ENCODE data around the gene CDR2L.

CDR2L gene

DNA sequence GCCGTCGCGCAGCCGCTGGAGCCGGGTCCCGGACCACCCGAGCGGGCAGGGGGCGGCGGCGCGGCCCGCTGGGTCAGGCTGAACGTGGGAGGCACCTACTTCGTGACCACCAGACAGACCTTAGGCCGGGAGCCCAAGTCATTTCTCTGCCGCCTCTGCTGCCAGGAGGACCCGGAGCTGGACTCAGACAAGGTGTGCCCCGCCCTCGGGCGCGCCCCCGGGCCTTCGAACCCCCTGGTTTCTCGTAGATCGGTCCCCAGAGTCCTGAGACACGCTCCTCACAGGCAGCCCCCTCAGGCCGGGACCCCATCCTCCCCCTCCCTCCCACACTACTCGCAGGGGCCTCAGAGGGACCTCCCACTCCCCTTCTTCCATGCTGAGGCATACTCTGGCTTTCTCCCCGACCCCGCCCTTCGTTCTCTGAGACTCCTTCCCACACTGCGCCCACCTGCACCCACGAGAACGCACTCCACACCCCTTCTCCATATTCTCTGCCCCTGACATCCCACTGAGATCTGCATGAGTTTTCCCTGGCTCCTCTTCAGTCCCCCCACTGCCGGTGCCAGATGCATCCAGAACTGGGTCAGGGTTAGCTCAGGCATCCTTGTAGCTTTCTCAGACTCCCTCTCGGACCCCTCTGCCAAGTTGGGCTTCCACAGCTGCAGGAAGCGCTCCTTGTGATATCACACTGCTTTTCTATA, 60.1 kb downstream of the CDR2L start:
- Histone ChIP-seq H3K4me3 (ENCODE audit: low read length) (peak overlapping the region; percentile 97), H3K36me3 (ENCODE audit: control insufficient read depth, insufficient read depth, low read length) (no peaks in the 10 kb centered on the region), H3K27ac (ENCODE audit: low read depth, low read length) (peak overlapping the region; percentile 71), H3K9ac (ENCODE audit: low read length) (peak overlapping the region; percentile 70), H3K4me1 (ENCODE audit: control insufficient read depth, insufficient read depth, low read length) (peaks cover 9% of the 10 kb centered on the region), H3K27me3 (ENCODE audit: control insufficient read depth, insufficient read depth, low read length) (no peaks in the 10 kb centered on the region)

DNA sequence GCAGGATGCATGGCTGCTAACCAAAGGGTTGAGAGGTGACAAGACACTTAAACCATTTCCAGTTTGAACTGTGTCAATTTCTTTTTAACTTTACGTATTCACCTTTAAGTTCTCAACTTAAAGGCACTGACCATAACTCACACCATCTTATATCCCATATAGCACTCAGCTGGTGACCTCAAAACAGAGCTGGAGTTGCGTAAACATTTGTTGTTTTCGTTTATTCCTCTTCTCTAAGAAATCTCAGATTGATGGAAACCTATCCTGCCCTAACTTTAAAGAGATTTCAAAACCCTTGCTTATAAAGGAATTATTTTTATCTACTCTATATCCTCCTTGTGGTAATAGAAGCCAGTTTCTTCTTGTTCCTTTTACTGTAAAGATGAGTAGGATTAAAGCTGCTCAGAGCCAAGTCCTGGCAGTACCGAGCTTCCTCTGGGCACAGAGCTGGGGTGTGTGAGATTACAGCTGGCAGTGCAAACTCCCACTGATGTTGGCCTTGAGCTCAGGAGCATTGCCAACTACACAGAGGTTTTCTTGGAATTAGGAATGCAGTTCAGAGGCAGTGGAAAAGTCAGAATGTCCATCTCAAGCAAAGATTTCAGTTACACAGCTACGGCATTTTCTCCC, 60.9 kb downstream of the CDR2L start:
- H3K4me1 ChIP-seq (ENCODE audit: control insufficient read depth, insufficient read depth, low read length) = peaks cover 9% of the 10 kb centered on the region
- no peak overlapping the region for H3K9ac ChIP-seq (ENCODE audit: low read length)
- H3K4me3 ChIP-seq (ENCODE audit: low read length) = peak overlapping the region; percentile 97
- H3K27me3 ChIP-seq (ENCODE audit: control insufficient read depth, insufficient read depth, low read length) = no peaks in the 10 kb centered on the region
- H3K27ac ChIP-seq (ENCODE audit: low read depth, low read length) = no peak overlapping the region
- no peaks in the 10 kb centered on the region for H3K36me3 ChIP-seq (ENCODE audit: control insufficient read depth, insufficient read depth, low read length)

DNA sequence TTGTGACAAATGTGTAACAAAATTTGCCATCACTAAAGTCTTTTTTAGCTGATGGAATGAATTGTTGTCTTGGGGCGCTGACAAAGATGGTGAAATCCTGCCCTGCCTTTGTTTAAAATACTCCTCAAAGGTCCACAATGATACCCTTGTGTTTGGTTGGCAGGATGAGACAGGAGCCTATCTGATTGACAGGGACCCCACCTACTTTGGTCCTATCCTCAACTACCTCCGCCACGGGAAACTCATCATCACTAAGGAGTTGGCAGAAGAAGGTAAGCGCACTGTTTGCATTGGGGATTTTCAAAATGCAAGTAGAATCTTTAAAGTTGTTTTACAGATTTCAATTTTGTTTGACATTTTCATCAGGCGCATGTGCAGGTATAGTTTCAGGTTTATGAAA, 61.6 kb downstream of the CDR2L start:
- Histone ChIP-seq H3K27ac (ENCODE audit: low read depth, low read length) (no peak overlapping the region), H3K36me3 (ENCODE audit: control insufficient read depth, insufficient read depth, low read length) (no peaks in the 10 kb centered on the region), H3K9ac (ENCODE audit: low read length) (no peak overlapping the region), H3K4me3 (ENCODE audit: low read length) (no peak overlapping the region), H3K4me1 (ENCODE audit: control insufficient read depth, insufficient read depth, low read length) (peaks cover 9% of the 10 kb centered on the region), H3K27me3 (ENCODE audit: control insufficient read depth, insufficient read depth, low read length) (no peaks in the 10 kb centered on the region)

DNA sequence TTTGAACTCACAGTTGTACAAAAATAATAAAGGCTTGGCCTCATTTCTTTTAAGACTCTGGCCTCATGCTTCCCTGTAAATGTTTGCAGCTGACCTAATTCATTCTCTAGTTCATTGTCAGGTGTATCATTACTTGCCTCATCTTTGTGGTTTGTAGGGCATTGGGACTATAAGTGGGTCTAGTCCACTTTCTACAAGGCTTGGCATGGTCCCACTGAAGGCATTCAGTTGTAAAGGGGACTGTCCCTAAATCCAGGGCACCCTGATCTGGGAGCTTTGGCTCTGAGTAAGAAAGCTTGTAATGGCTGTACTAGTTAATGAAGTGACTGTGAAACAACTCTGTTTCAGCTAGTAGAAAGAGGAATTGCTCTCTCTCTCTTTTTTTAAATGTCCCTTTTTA, 62.3 kb downstream of the CDR2L start:
- Histone ChIP-seq H3K4me1 (ENCODE audit: control insufficient read depth, insufficient read depth, low read length) (peaks cover 9% of the 10 kb centered on the region), H3K4me3 (ENCODE audit: low read length) (no peak overlapping the region)

GRCh38 chr17:75051941-75052340, 64.5 kb downstream of the CDR2L start:
- H3K9ac ChIP-seq (ENCODE audit: low read length) = no peak overlapping the region
- H3K27ac ChIP-seq (ENCODE audit: low read depth, low read length) = no peak overlapping the region
- no peaks in the 10 kb centered on the region for H3K36me3 ChIP-seq (ENCODE audit: control insufficient read depth, insufficient read depth, low read length)
- no peak overlapping the region for H3K4me3 ChIP-seq (ENCODE audit: low read length)
- peaks cover 9% of the 10 kb centered on the region for H3K4me1 ChIP-seq (ENCODE audit: control insufficient read depth, insufficient read depth, low read length)
- no peaks in the 10 kb centered on the region for H3K27me3 ChIP-seq (ENCODE audit: control insufficient read depth, insufficient read depth, low read length)

More for the DNA sequence above, 62.3 kb downstream of the CDR2L start:
- Histone ChIP-seq H3K27ac (ENCODE audit: low read depth, low read length) (no peak overlapping the region), H3K9ac (ENCODE audit: low read length) (no peak overlapping the region), H3K36me3 (ENCODE audit: control insufficient read depth, insufficient read depth, low read length) (no peaks in the 10 kb centered on the region), H3K27me3 (ENCODE audit: control insufficient read depth, insufficient read depth, low read length) (no peaks in the 10 kb centered on the region)
